Glutamatergic neuron (in vitro differentiated cells): ENCODE data around the gene MTFMT. TPM values are rescaled to one million over a fixed set of nuclear protein-coding genes. Genes with fewer than 3 reads are reported as not detected.
"Not testable (repeated sequence)": the region's sequence is repeated elsewhere in the genome, so short reads cannot be mapped to it uniquely, and the experiment has no call there.

Experiments
- DNase-seq: peaks from one replicate; pipeline ENCODE4 v3.0.0; 2022
- H3K27ac Mint-ChIP-seq: one replicate; pipeline ENCODE4 v1.8.0; 2020; ENCODE audit warnings: mild to moderate bottlenecking, mixed read lengths, inconsistent platforms; ENCODE audit not compliant: unreplicated experiment
- H3K27me3 Mint-ChIP-seq: one replicate; pipeline ENCODE4 v1.8.0; 2020; ENCODE audit warnings: mild to moderate bottlenecking, moderate library complexity, mixed read lengths, inconsistent platforms; ENCODE audit not compliant: unreplicated experiment
- H3K36me3 Mint-ChIP-seq: one replicate; pipeline ENCODE4 v1.8.0; 2020; ENCODE audit warnings: mild to moderate bottlenecking, mixed read lengths, inconsistent platforms; ENCODE audit not compliant: unreplicated experiment
- H3K4me1 Mint-ChIP-seq: one replicate; pipeline ENCODE4 v1.8.0; 2020; ENCODE audit warnings: mild to moderate bottlenecking, low read depth, mixed read lengths, inconsistent platforms; ENCODE audit not compliant: unreplicated experiment
- H3K4me3 Mint-ChIP-seq: one replicate; pipeline ENCODE4 v1.8.0; 2020; ENCODE audit warnings: mild to moderate bottlenecking, mixed read lengths, inconsistent platforms; ENCODE audit not compliant: unreplicated experiment
- H3K9me3 Mint-ChIP-seq: one replicate; pipeline ENCODE4 v1.8.0; 2020; ENCODE audit warnings: mild to moderate bottlenecking, moderate library complexity, mixed read lengths, inconsistent platforms; ENCODE audit not compliant: unreplicated experiment
- CTCF ChIP-seq: fragments of 200-600 bp; sonication (generic); IDR thresholded peaks from one replicate; pipeline ENCODE4 v1.5.0; 2021; ENCODE audit not compliant: partially characterized antibody, unreplicated experiment
- long read RNA-seq: library from polyadenylated mRNA; unstranded; transcript quantifications from one replicate; pipeline ENCODE4 v2.0.0, GENCODE V29; 2020; ENCODE audit not compliant: unreplicated experiment
- total RNA-seq: library from RNA; stranded (reverse); fragmentation: NEBNext Ultra II Directional; extraction: Animal tissue kit (Norgen Biotek cat#: 25700); gene quantifications from one replicate; pipeline ENCODE4 v1.2.1, GENCODE V29; 2021; ENCODE audit not compliant: unreplicated experiment

The MTFMT gene
- 12.6 TPM for total RNA-seq
- long read RNA-seq, transcript MTFMT-201 (9 exons, 2,734 nt): major isoform, 5 of 15 reads
- long read RNA-seq, partial matches to known transcripts: 2 of 15 reads
- long read RNA-seq, other reads (novel, unspliced or antisense): 8 of 15 reads

DNA sequence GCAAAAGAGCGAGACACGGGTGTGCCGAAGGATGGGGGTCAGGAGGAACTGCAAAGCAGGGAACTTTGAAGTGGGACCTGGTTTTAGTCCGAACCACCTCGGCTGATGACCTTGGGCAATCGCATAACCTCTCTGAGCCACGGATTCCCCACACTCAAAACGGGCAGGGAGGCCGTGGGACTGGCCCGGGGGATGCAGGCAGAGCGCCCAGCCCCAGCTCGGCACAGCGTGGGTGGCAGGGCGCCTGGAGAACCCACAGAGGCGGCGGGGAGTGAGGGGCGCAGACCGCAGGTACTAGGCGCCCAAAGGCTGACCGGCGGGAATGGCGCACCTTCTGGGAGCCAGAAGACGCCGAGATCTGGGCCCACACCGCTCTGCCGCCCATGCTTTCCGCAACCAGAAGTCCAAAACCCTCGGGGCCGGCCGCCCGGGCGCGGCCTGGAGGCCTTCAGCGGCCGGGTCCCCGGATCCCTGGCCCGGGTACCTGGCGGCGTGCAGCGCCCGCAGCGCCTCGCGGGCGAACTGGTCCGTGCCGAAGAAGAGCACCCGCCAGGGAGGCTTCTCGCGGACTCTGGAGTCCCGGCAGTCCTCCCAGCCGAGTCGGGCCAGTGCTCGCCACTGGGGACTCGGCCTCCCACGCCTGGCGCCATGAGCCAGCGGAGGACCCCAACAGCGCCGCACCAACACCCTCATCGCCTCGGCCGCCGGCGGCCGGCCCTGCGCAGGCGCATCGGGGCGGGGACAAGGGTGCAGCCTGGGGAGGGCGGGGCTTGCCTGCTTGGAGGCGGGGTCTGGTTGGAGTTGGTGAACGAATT is at the start of gene MTFMT:
MTFMT (minus strand) TSS at position 719 of the 815 bp plus-strand sequence; CDS start at position 693, 26 bp downstream.
- TF ChIP-seq CTCF: no peak
- DNase-seq: peak; percentile 97
- H3K4me3 Mint-ChIP-seq: peak within 1 kb of the TSS; percentile 92
- no peaks in the 10 kb centered on the region for H3K9me3 Mint-ChIP-seq
- peak within 1 kb of the TSS; percentile 22 for H3K27ac Mint-ChIP-seq
- no peaks in the 10 kb centered on the region for H3K36me3 Mint-ChIP-seq
- H3K4me1 Mint-ChIP-seq: peaks cover 8% of the 10 kb centered on the region
- peaks cover 5% of the 10 kb centered on the region for H3K27me3 Mint-ChIP-seq

DNA sequence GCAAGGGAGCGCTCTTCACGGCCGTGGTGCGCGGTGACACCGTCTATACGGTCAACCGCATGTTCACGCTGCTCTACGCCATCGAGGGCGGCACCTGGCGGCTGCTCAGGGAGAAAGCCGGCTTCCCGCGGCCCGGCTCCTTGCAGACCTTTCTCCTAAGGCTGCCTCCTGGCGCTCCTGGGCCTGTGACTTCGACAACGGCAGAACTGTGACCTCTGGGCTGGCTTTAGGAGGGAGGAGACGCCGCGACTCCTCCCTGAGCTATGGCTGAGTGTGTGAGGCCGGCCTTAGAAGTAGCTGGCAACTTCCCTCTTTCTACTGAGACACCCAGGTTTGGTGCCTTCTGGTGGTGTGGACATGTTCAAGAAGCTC is 48.5 kb upstream of the MTFMT start:
- H3K4me3 Mint-ChIP-seq: no peak overlapping the region
- peak; percentile 22 for TF ChIP-seq CTCF
- H3K27ac Mint-ChIP-seq: no peak overlapping the region
- H3K9me3 Mint-ChIP-seq: no peaks in the 10 kb centered on the region
- peaks cover 7% of the 10 kb centered on the region for H3K27me3 Mint-ChIP-seq
- H3K4me1 Mint-ChIP-seq: peaks cover 16% of the 10 kb centered on the region
- no peaks in the 10 kb centered on the region for H3K36me3 Mint-ChIP-seq
- peak; percentile 73 for DNase-seq

DNA sequence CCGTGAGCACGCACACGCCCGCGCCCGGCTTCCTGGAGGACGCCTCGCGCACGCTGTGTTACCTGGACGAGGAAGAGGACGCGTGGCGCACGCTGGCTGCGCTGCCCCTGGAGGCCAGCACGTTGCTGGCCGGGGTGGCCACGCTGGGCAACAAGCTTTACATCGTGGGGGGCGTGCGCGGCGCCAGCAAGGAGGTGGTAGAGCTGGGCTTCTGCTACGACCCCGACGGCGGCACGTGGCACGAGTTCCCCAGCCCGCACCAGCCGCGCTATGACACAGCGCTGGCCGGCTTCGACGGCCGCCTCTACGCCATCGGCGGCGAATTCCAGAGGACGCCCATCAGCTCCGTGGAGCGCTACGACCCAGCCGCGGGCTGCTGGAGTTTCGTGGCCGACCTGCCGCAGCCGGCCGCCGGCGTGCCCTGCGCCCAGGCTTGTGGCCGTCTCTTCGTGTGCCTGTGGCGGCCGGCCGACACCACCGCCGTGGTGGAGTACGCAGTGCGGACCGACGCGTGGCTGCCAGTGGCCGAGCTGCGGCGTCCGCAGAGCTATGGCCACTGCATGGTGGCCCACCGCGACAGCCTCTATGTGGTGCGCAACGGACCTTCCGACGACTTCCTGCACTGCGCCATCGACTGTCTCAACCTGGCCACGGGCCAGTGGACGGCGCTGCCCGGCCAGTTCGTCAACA is 48.0 kb upstream of the MTFMT start:
- no peak for DNase-seq
- no peak overlapping the region for H3K27ac Mint-ChIP-seq
- H3K9me3 Mint-ChIP-seq: no peaks in the 10 kb centered on the region
- no peak for TF ChIP-seq CTCF
- H3K4me1 Mint-ChIP-seq: peaks cover 11% of the 10 kb centered on the region
- H3K36me3 Mint-ChIP-seq: no peaks in the 10 kb centered on the region
- H3K27me3 Mint-ChIP-seq: peaks cover 7% of the 10 kb centered on the region
- no peak overlapping the region for H3K4me3 Mint-ChIP-seq

DNA sequence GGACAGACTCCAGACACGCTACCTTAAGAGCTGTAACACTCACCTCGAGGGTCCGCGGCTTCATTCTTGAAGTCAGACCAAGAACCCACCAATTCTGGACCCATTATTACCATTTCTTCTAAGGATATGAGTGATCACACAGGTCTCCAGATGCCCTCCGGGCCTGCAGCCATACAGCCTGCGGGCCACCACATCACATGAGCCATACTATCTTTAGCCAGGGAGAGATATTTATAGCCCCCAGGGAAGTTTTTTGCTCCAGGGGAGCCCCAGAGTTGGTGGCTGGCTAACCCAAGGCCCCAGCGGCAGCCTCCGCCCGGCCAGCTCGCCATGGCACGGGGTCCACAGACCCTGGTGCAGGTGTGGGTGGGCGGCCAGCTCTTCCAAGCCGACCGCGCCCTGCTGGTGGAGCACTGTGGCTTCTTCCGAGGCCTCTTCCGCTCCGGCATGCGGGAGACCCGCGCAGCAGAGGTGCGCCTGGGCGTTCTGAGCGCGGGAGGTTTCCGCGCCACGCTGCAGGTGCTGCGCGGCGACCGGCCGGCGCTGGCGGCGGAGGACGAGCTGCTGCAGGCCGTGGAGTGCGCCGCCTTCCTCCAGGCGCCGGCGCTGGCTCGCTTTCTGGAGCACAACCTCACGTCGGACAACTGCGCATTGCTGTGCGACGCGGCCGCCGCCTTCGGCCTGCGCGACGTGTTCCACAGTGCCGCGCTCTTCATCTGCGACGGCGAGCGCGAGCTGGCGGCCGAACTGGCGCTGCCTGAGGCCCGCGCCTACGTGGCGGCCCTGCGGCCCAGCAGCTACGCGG is 47.2 kb upstream of the MTFMT start, which contains the start of gene KBTBD13:
KBTBD13 (plus strand) TSS at position 261 of the 805 bp plus-strand sequence; CDS start at position 331, 70 bp downstream.
- peaks cover 7% of the 10 kb centered on the region for H3K27me3 Mint-ChIP-seq
- H3K9me3 Mint-ChIP-seq: no peaks in the 10 kb centered on the region
- no peak for TF ChIP-seq CTCF
- H3K36me3 Mint-ChIP-seq: no peaks in the 10 kb centered on the region
- no peak within 1 kb of the TSS for H3K27ac Mint-ChIP-seq
- peaks cover 6% of the 10 kb centered on the region for H3K4me1 Mint-ChIP-seq
- no peak within 1 kb of the TSS for H3K4me3 Mint-ChIP-seq
- DNase-seq: no peak

GRCh38 chr15:65075607-65076395 is 46.4 kb upstream of the MTFMT start:
- H3K4me3 Mint-ChIP-seq, H3K4me1 Mint-ChIP-seq, H3K27me3 Mint-ChIP-seq, H3K27ac Mint-ChIP-seq, DNase-seq, H3K9me3 Mint-ChIP-seq, H3K36me3 Mint-ChIP-seq: not testable (repeated sequence)

GRCh38 chr15:65074946-65075345 is 45.5 kb upstream of the MTFMT start:
- not testable (repeated sequence) for H3K4me3 Mint-ChIP-seq, H3K9me3 Mint-ChIP-seq, H3K27ac Mint-ChIP-seq, H3K27me3 Mint-ChIP-seq, H3K36me3 Mint-ChIP-seq, DNase-seq, H3K4me1 Mint-ChIP-seq
